H7 (cell line): ENCODE measurements around the gene GPR39. TPM values are rescaled to one million over a fixed set of nuclear protein-coding genes. Genes with fewer than 3 reads are reported as not detected.

Experiments used
- DNase-seq: peaks from one replicate; pipeline ENCODE4 v3.0.0; 2012
- H3K27me3 ChIP-seq: 2 replicates; pipeline ENCODE4 v1.6.0; 2011; ENCODE audit warnings: mild to moderate bottlenecking, low read length; ENCODE audit not compliant: control insufficient read depth, insufficient read depth
- H3K36me3 ChIP-seq: replicated peaks from 2 replicates; pipeline ENCODE4 v1.5.1; 2011; ENCODE audit warnings: low read length; ENCODE audit not compliant: control insufficient read depth, insufficient read depth
- H3K4me3 ChIP-seq: 2 replicates; pipeline ENCODE4 v1.5.1; 2011; ENCODE audit warnings: low read depth, mild to moderate bottlenecking, control low read depth, low read length, moderate library complexity; ENCODE audit not compliant: insufficient read depth
- total RNA-seq: library from RNA; depleted of rRNA; stranded (reverse); fragments of >200 nt; shearing (Covaris generic); gene quantifications from 2 replicates; pipeline ENCODE4 v1.2.3, GENCODE V29; 2014

The GPR39 gene
- total RNA-seq, 1 experiment from 2014 or later, result 6.2 TPM

DNA sequence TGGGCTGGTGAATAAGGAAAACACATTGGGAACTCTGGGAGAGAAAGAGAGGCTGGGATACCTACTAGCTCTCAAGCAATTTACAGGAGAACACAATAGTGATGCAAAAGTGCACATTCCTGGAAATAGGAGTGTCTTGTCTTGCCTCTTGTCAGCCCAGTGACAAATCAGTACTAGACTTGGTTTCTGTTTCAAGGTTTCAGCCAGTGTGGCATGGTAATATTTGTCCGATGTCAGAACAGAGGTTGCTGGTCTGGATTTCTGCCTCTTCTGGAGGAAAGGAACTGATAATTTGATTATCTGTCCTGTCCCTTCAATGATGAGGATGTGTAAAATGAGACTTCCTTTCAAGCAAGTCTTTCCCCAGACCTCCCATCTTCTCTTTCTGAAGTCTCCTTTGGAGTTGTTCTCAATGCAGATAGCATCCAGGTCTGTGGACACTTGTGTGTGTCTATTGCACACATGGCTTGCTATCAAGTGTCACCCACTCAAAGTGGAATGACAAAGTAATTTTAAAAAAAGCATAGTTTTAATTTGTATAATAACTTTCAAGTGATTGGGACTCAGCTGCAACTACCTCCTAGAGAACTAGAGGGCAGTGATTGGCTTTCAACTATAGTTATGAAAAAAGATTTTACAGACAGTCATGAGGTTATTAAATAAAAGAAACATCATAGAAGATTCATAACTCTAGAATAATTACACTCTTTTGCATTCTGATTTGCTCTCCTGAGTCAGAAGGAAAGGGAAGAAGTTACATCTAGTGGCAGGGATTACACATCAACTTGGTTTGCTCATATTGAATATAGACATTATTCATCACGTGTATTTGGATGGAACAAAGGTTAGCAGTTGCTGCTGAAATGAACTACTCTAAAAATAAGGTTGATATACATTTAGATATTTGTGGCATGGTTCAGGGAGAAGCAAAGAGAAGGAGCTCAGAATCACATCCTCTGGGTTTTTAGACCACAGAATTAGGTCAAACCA is 4.5 kb downstream of the GPR39 start:
- Histone ChIP-seq H3K27me3 (peaks cover 41% of the 10 kb centered on the region), H3K4me3 (no peak overlapping the region), H3K36me3 (no peaks in the 10 kb centered on the region)
- DNase-seq, result no peak

GRCh38 chr2:132422736-132423135 is 6.1 kb downstream of the GPR39 start:
- DNase-seq, result no peak
- H3K4me3 ChIP-seq, result no peak overlapping the region
- H3K36me3 ChIP-seq, result no peaks in the 10 kb centered on the region
- H3K27me3 ChIP-seq, result peaks cover 25% of the 10 kb centered on the region; the same call in 1 of the 2 replicates

DNA sequence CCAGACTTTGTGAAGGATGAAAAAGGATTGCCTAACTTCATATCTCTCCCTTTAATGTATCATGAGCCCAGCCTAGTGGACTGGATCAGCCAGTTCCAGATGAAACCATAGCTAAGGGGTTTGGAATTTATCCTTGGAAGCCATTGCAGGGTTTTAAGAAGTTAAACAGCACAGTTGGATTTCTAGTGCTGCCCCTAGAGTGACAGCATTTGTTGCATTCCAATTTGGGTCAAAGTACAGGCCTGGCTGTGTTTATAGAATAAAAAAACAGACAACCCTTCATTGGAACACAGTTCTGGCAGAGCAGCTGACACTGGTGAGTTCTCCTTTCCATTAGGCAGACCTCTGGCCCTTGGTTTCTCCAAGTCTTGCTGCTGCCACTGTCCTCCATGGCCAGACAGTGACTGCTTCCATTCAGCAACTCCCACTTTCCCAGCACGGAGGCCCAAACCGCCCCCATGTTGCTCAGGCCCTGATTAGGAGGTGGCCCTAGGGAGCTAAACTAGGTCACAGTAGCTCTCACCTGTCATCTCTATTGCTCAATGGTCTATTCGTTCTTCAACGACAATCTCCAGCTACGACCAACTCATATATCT is 8.0 kb downstream of the GPR39 start:
- Histone ChIP-seq H3K36me3 (no peaks in the 10 kb centered on the region), H3K27me3 (peaks cover 15% of the 10 kb centered on the region; the same call in 1 of the 2 replicates), H3K4me3 (no peak overlapping the region)
- no peak for DNase-seq

- Histone ChIP-seq H3K4me3 (no peak overlapping the region), H3K36me3 (no peaks in the 10 kb centered on the region), H3K27me3 (peaks cover 11% of the 10 kb centered on the region; the same call in 1 of the 2 replicates)
- DNase-seq, result no peak
Observed at GRCh38 chr2:132426033-132426432, 9.4 kb downstream of the GPR39 start.

DNA sequence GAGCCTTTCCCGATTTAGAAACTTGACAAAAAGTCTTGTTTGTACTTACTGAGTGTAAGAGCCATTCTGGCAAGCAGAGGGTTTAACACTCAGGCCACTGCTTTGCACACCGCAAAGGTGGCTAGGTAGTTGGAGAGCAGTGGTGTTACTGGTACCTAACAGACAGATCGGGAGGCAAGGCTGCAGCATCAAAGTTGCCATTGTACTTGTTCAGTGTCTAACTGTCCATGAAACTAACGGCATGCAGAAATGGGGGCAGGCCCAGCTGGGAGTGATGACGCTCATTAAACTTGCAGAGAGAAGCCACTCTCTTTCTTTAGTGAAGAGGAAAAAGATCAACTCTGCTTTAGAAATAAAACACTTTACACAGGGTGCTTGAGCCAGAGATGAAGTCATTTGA is 10.1 kb downstream of the GPR39 start:
- Histone ChIP-seq H3K4me3 (no peak overlapping the region), H3K27me3 (peaks cover 11% of the 10 kb centered on the region; the same call in 1 of the 2 replicates), H3K36me3 (no peaks in the 10 kb centered on the region)
- no peak for DNase-seq

- no peak overlapping the region for H3K4me3 ChIP-seq
- H3K27me3 ChIP-seq, result peaks cover 3% of the 10 kb centered on the region; the same call in 1 of the 2 replicates
- H3K36me3 ChIP-seq, result no peaks in the 10 kb centered on the region
- no peak for DNase-seq
Observed at GRCh38 chr2:132429351-132429750, 12.7 kb downstream of the GPR39 start.

GRCh38 chr2:132429941-132430573 is 13.5 kb downstream of the GPR39 start:
- Histone ChIP-seq H3K27me3 (peaks cover under 1% of the 10 kb centered on the region; the same call in 1 of the 2 replicates), H3K36me3 (no peaks in the 10 kb centered on the region), H3K4me3 (no peak overlapping the region)
- DNase-seq, result no peak

- Histone ChIP-seq H3K36me3 (no peaks in the 10 kb centered on the region), H3K4me3 (no peak overlapping the region), H3K27me3 (no peaks in the 10 kb centered on the region; the same call in 1 of the 2 replicates)
- no peak for DNase-seq
Observed at GRCh38 chr2:132430895-132431294, 14.3 kb downstream of the GPR39 start.

DNA sequence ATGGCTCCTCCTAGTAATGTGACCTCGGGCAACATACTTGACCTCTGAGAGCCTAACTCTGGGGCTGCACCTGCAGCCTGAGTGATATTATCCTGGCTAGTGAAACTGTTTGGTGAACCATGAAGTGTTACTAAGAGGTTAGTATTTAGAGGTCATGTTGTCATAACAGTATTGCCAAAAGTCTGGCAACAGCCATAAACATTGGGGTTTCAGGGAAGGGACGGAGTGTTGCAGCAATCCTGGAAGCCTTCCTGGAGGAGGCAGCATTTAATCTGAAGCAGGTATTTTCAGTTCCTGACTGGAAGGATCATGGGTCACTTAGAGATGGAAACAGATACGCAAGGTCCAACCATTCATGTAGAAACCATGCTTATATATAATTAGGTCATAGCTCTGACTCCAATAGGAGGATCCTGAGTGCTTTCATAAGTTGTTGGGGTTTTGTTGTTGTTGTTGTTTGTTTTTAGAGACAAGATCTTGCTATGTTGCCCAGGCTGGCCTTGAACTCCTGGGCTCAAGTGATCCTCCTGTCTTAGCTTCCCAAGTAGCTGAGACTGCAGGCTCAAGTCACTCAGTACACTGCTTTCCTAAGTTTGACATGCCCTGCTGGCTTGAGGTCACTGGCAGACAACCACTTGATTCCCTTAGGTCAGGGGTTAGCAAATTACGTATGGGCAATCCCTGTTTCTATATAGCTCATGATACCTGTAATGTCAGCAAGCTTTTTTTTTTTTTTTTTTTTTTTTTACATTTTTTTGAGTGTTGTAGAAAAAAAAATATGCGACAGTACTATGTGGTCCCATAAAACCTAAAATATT is 21.5 kb downstream of the GPR39 start:
- no peak for DNase-seq
- no peaks in the 10 kb centered on the region for H3K36me3 ChIP-seq
- H3K27me3 ChIP-seq, result no peaks in the 10 kb centered on the region
- H3K4me3 ChIP-seq, result no peak overlapping the region

- no peaks in the 10 kb centered on the region for H3K36me3 ChIP-seq
- H3K4me3 ChIP-seq, result no peak overlapping the region
- H3K27me3 ChIP-seq, result no peaks in the 10 kb centered on the region
- DNase-seq, result no peak
Observed at GRCh38 chr2:132438691-132439090, 22.1 kb downstream of the GPR39 start.

DNA sequence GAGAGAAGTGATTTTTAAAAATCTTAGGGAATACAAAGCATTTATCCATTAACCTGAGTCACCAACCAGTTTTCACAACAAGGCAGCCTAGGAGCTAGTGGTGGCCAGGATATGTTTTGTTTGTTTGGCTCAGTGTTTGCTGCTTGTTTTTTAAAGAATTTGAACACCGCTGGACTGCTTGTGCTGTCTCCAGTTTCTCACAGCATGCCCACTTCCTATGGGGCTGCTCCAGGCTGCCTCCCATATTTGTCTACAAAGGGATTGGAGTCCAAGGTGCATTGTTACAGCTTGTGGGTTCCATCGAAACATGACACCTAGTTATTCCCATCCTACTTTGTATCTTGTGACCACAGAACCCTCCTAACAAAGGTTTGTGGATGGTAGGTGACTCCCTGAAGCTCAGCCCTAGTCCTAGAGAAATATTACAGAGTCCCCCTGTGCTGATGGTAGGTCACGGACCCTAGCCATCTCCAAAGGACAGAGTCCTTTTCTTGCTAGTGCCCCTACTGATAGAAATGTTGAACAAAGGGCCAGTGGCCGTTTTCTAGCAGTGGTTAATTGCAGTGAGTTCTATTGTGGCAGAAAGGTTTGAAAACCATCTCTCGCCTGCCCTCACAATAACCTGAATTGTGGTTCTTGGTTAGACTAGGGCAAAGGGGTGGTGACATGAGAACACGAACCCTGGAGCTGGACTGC is 23.2 kb downstream of the GPR39 start:
- Histone ChIP-seq H3K4me3 (no peak overlapping the region), H3K27me3 (no peaks in the 10 kb centered on the region), H3K36me3 (no peaks in the 10 kb centered on the region)
- DNase-seq, result no peak

GRCh38 chr2:132441051-132441450 is 24.4 kb downstream of the GPR39 start:
- H3K4me3 ChIP-seq, result no peak overlapping the region
- no peaks in the 10 kb centered on the region for H3K27me3 ChIP-seq
- H3K36me3 ChIP-seq, result no peaks in the 10 kb centered on the region
- DNase-seq, result no peak

DNA sequence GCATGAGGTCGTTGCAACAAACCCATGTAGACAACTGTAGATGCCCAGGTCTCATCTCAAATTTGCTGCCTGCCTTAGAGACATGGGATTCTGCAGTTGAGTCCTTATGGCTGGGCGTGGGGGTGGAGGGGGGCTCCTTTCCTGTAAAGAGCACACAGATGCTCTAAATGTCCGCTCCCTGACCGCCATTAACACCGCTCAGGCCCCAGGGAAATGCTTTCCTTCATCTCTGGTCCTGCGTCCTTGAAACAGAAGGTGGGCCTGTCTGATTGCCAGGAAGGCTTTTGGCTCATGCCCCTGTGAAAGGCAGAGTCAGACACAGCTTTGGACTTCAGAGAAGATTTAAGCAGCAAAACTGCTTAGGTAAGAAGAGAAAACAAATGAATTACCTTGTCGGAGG is 25.7 kb downstream of the GPR39 start:
- DNase-seq, result no peak
- Histone ChIP-seq H3K4me3 (no peak overlapping the region), H3K27me3 (no peaks in the 10 kb centered on the region), H3K36me3 (no peaks in the 10 kb centered on the region)
